Gastrocnemius medialis (tissue), 4 donors: ENCODE results near the gene ANKRD29. TPM values are rescaled to one million over a fixed set of nuclear protein-coding genes. Genes with fewer than 3 reads are reported as not detected.

ENCODE experiments used
- ATAC-seq, 2 donors: fragments of 150-250 bp; one replicate each; pipeline ENCODE4 v1.9.1; 2016
- DNase-seq, 2 donors: peaks; one replicate each; pipeline ENCODE4 v3.0.0-alpha.2; 2019
- H3K27ac ChIP-seq, 4 donors: fragments of 200-600 bp; sonication (generic); 1 replicate in 1 of 4; 2 replicates in 3 of 4; pipeline ENCODE4 v1.5.1; 2016 to 2018; ENCODE audit warnings: mild to moderate bottlenecking in 2 of 4, moderate library complexity in 1 of 4
- H3K27me3 ChIP-seq, 3 donors: fragments of 200-600 bp; sonication (generic) in 2 of 3; 1 replicate in 1 of 3; 2 replicates in 2 of 3; pipeline versions ENCODE4 v1.5.1 to v1.6.0; 2016 to 2019; ENCODE audit warnings: mild to moderate bottlenecking in 1 of 3, moderate library complexity in 1 of 3
- H3K36me3 ChIP-seq, 2 donors: fragments of 200-600 bp; sonication (generic) in 1 of 2; one replicate each; pipeline ENCODE4 v1.5.1; 2017 to 2018
- H3K4me1 ChIP-seq, 2 donors: fragments of 200-600 bp; sonication (generic) in 1 of 2; one replicate each; pipeline ENCODE4 v1.5.1; 2016 to 2017; ENCODE audit warnings: mild to moderate bottlenecking in 2 of 2
- H3K4me3 ChIP-seq, 4 donors: fragments of 200-600 bp; sonication (generic) in 3 of 4; 1 replicate in 1 of 4; 2 replicates in 3 of 4; pipeline ENCODE4 v1.5.1; 2016 to 2019; ENCODE audit warnings: mild to moderate bottlenecking in 2 of 4
- H3K9me3 ChIP-seq, 3 donors: fragments of 200-600 bp; sonication (generic) in 2 of 3; 1 replicate in 1 of 3; 2 replicates in 2 of 3; pipeline ENCODE4 v1.5.1; 2016 to 2019
- POLR2A ChIP-seq, 2 donors: fragments of 450-650 bp; IDR thresholded peaks; one replicate each; pipeline ENCODE4 v1.6.1; 2017; ENCODE audit warnings: antibody characterized with exemption in 2 of 2, mild to moderate bottlenecking in 2 of 2, moderate library complexity in 2 of 2
- in situ Hi-C, 4 donors: fragments of 200-750 bp; cut with MboI; loops; one replicate each; pipeline versions ENCODE4 v1.15.0 to v1.8.0; 2017; ENCODE audit warnings: low sequenced_read_pairs in 4 of 4
- intact Hi-C: fragments of 100-400 bp; cut with DNase I; formaldehyde crosslinking; loops from one replicate; pipeline ENCODE4 v1.15.1; 2023; ENCODE audit warnings: low total_unique reads
- total RNA-seq, 4 donors: library from RNA; depleted of rRNA; stranded (reverse); fragments of >200 nt; gene quantifications; one replicate each; pipeline versions ENCODE4 v1.1.0 to v1.2.3, GENCODE V29; 2016
- TF ChIP-seq, protein P1 (sequence below), 5 experiments: fragments of 450-650 bp in 3 of 5; fragments of 200-600 bp in 2 of 5; sonication (generic) in 2 of 5; IDR thresholded peaks in 4 of 5; conservative IDR thresholded peaks in 1 of 5; 1 replicate in 4 of 5; 2 replicates in 1 of 5; pipeline ENCODE4 v1.5.1; 2016 to 2019; ENCODE audit warnings: antibody characterized with exemption in 5 of 5, mild to moderate bottlenecking in 3 of 5, moderate library complexity in 3 of 5

ANKRD29 gene
- total RNA-seq, 4 donors from 2014 or later: 0.93 to 2.8 (median 1.6) TPM

DNA sequence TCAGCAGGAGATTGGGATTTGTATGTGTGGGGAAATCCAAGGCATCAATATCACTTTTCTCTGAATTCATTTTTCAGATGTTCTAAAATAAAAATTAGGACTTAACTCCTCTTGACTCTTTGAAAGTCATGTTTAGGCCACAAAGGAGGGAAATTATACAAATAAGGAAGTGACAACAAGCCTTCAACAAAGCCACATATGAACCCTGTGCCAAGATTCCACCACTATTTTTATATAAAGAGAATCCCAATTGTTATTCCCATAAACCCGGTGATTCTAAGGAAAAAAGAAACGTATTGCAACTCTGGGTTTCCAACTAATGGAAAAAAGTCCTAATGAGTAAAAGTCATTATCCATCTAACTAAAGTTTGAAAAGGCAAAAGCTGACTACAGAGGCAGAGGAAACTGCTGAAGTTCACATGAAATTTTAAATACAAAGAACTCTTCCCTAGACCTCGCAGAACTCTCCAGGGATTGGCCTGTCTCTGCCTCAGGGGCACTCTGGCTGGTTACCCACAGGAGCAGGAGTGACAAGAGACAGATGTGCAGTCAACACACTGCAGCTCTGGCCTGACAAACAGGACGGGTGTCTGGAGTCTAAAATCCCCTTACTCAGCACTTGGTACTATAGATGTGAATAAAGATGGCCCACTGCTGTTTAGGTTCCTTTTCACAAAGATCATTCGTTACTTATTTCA is 88.0 kb downstream of the ANKRD29 start:
- intact Hi-C loops: no loop called here
- Histone ChIP-seq H3K4me1 (peaks cover 24 to 39% of the 10 kb centered on the region in 2 donors), H3K27ac (peak overlapping the region; percentile 41 to 59 (median 56)), H3K27me3 (no peaks in the 10 kb centered on the region), H3K36me3 (peaks cover 0 to 8% of the 10 kb centered on the region in 2 donors), H3K4me3 (no peak overlapping the region), H3K9me3 (no peaks in the 10 kb centered on the region)
- in situ Hi-C loops: loop anchor here in 1 of 4 donors (25.0 kb wide), 1 partner anchor 437 kb away; the partner anchor contains the start of gene CABLES1
- ATAC-seq (peak in 1 of 2 donors; percentile 20), DNase-seq (no peak)
- no peak for TF ChIP-seq POLR2A (IDR thresholded peaks at IDR 0.05)
- TF ChIP-seq, protein P1, sequence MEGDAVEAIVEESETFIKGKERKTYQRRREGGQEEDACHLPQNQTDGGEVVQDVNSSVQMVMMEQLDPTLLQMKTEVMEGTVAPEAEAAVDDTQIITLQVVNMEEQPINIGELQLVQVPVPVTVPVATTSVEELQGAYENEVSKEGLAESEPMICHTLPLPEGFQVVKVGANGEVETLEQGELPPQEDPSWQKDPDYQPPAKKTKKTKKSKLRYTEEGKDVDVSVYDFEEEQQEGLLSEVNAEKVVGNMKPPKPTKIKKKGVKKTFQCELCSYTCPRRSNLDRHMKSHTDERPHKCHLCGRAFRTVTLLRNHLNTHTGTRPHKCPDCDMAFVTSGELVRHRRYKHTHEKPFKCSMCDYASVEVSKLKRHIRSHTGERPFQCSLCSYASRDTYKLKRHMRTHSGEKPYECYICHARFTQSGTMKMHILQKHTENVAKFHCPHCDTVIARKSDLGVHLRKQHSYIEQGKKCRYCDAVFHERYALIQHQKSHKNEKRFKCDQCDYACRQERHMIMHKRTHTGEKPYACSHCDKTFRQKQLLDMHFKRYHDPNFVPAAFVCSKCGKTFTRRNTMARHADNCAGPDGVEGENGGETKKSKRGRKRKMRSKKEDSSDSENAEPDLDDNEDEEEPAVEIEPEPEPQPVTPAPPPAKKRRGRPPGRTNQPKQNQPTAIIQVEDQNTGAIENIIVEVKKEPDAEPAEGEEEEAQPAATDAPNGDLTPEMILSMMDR (IDR thresholded peaks at IDR 0.05 in 4 of 5, conservative IDR thresholded peaks at IDR 0.05 in 1 of 5): no peak

GRCh38 chr18:23573626-23574431 is 88.9 kb downstream of the ANKRD29 start:
- in situ Hi-C loops (no loop called here), intact Hi-C loops (no loop called here)
- peaks cover 24 to 35% of the 10 kb centered on the region in 2 donors for H3K4me1 ChIP-seq
- peak overlapping the region; percentile 41 to 59 (median 56) for H3K27ac ChIP-seq
- H3K9me3 ChIP-seq: no peaks in the 10 kb centered on the region
- peaks cover 0 to 15% of the 10 kb centered on the region in 2 donors for H3K36me3 ChIP-seq
- peak in 1 of 2 donors; percentile 45 for DNase-seq
- peak; percentile 75 to 76 for ATAC-seq
- no peaks in the 10 kb centered on the region for H3K27me3 ChIP-seq
- no peak overlapping the region for H3K4me3 ChIP-seq
- TF ChIP-seq, protein P1 (IDR thresholded peaks at IDR 0.05 in 4 of 5, conservative IDR thresholded peaks at IDR 0.05 in 1 of 5): no peak
- TF ChIP-seq POLR2A (IDR thresholded peaks at IDR 0.05): no peak

- no peak for TF ChIP-seq POLR2A (IDR thresholded peaks at IDR 0.05)
- TF ChIP-seq, protein P1 (IDR thresholded peaks at IDR 0.05 in 4 of 5, conservative IDR thresholded peaks at IDR 0.05 in 1 of 5): no peak
- H3K4me1 ChIP-seq: peaks cover 24 to 35% of the 10 kb centered on the region in 2 donors
- in situ Hi-C loops: no loop called here
- H3K4me3 ChIP-seq: no peak overlapping the region
- peak overlapping the region in 3 of 4 donors; percentile 15 to 59 (median 18) for H3K27ac ChIP-seq
- H3K27me3 ChIP-seq: no peaks in the 10 kb centered on the region
- peaks cover 0 to 23% of the 10 kb centered on the region in 2 donors for H3K36me3 ChIP-seq
- no peaks in the 10 kb centered on the region for H3K9me3 ChIP-seq
- no peak for DNase-seq
- intact Hi-C loops: no loop called here
- peak in 1 of 2 donors; percentile 42 for ATAC-seq
Measured at GRCh38 chr18:23573020-23573419, 89.7 kb downstream of the ANKRD29 start.

- H3K27me3 ChIP-seq: no peaks in the 10 kb centered on the region
- peaks cover 24 to 35% of the 10 kb centered on the region in 2 donors for H3K4me1 ChIP-seq
- no peak overlapping the region for H3K4me3 ChIP-seq
- TF ChIP-seq POLR2A (IDR thresholded peaks at IDR 0.05): no peak
- TF ChIP-seq, protein P1 (IDR thresholded peaks at IDR 0.05 in 4 of 5, conservative IDR thresholded peaks at IDR 0.05 in 1 of 5): no peak
- DNase-seq: no peak
- peaks cover 0 to 28% of the 10 kb centered on the region in 2 donors for H3K36me3 ChIP-seq
- no peak for ATAC-seq
- H3K9me3 ChIP-seq: no peaks in the 10 kb centered on the region
- H3K27ac ChIP-seq: peak overlapping the region in 2 of 4 donors; percentile 18 to 59
- in situ Hi-C loops: no loop called here
- intact Hi-C loops: no loop called here
Measured at GRCh38 chr18:23572570-23572969, 90.1 kb downstream of the ANKRD29 start.
